GM21529 (cell line): ENCODE measurements around the gene PANX1.

Experiments
- ATAC-seq: cut with Tn5 transposase; IDR thresholded peaks from one replicate; pipeline ENCODE4 v1.9.1; 2021; ENCODE audit not compliant: unreplicated experiment

PANX1 gene

DNA sequence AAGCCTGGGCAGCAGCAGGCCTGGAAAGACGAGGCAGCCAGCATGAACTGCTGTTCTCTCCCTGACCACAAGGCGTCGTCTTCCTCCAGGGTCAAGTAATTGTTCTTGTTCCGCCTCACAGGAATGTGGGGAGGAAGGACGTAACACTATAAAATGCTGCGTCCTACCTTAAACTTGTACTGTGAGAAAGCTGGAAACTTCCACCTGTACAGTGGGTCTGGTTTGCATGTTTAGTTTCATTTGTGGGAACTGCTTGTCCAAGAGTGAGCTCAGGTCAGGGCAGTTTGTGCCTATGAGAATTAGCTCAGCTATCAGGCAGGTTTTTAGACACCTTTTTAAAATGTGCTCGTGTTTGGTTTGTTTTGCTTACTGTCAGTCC lies 55.2 kb downstream of the PANX1 start:
- ATAC-seq, result peak; percentile 81

DNA sequence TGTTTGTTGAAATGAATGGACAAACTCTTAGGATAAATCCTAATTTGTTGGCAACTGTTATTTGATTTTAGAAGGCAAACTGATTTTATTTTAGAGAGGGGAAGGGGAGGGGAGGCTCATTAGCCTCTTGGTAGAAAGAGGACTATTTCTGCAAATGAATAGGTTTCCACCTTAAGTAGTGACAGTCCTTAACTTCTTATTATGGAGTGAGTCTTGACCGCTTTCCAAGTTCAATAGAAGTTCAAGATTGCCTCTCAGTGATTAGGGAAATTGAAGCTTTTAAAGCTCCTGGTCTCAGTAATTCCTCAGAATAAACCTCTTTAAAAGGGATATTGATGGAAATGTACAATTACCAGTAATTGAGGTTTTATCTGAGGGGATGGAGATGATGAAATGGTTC lies 55.7 kb downstream of the PANX1 start:
- no peak for ATAC-seq

- no peak for ATAC-seq
These were observed 56.2 kb downstream of the PANX1 start for GRCh38 chr11:94184846-94185245.

- ATAC-seq, result no peak
These were observed 56.9 kb downstream of the PANX1 start for GRCh38 chr11:94185416-94186084.

DNA sequence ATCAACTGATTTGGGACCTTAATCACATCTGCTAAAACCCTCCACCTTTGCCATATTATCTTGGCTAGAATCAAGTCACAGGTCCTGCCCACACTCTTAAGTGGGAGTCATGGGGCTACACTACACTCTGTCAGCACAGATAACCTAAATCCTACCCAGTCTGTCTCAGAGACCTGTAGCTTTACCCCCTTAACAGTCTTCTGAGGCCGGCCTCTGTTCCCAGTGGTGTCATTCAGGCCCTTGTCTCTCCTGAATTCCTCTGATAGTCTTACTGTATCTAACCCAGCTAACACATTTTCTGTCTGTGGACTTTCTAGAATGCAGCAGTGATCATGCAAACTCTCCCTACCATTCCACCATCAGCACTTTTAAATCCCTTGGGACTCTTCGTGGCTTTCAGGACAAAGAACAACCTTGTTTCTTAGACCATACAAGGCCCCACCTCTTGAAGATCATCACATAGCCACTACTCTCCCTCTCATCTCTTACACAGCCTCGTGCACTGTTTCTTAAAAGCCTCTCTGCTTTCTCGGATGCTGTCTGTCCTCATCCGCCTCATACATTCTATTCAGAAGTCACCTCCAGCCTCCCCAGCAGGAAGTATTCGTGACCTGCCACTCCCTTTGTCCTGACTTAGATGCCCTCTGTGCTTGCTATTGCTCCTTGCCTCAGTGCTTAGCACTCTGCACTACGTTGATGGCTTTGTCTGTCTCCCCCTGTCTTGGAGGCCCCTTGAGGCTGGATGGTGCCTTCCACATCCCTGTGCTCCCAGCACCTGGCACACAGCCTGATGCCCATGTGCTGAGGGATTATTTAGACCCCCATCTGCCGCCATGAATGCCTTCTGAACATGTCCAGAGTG lies 57.9 kb downstream of the PANX1 start:
- ATAC-seq, result no peak

DNA sequence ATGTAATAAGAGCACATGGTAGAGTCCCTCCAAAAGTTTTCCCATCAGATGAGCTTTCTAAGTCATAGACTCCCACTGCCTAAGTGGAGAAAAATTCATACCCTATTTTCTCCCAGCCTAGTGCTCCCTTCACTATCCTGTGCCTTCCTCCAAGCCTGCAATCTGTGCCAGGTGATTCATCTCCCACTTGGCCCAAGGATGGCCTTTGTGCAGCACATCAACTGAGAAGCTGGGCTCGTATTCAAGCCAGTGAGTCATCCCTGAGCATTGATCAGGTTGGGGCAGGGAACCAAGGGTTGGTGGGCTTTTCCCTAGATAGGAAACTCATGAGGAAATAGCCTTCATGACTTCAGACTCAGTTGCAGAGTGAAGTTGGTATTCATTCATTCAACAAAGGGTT lies 64.6 kb downstream of the PANX1 start:
- no peak for ATAC-seq

DNA sequence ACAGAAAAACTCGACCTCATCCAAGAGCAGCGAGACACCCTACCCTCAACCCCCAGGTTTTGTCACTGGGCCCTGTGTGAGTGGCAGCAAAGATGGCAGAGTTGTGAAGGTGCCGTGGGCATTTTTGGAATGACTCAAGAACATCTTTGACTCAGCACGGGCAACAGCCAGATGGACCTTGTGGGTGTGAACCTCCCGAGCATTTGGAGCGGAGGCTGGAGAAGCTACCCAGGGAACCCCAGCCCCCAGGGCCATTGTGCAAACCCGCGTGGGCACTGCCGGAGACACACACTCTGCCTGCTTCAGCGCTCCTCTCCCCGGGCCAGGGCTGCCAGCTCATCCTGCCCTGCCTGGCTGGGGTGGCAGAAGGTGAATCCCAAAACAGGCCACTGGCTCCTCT lies 66.1 kb downstream of the PANX1 start:
- no peak for ATAC-seq

GRCh38 chr11:94196363-94196762 lies 67.7 kb downstream of the PANX1 start:
- ATAC-seq, result no peak

DNA sequence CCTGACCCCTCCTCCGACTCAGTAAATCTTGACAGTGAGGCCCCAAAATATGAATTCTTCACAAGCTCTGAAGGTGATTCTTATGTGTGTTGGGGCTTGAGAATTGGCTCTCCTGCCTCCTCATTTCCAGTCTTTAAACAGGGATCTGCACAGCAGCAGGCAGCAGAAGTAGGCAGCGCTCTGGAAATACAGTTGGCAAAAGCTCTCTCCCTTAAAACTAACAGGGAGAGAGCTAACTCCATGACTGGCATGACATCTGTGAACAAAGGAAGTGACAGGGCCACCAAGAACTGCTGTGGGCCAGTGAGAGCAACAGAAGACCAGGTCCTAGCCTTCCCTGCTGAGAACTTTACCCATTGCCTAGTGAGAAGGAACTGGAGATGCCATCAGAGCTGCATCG lies 70.1 kb downstream of the PANX1 start:
- ATAC-seq, result no peak

DNA sequence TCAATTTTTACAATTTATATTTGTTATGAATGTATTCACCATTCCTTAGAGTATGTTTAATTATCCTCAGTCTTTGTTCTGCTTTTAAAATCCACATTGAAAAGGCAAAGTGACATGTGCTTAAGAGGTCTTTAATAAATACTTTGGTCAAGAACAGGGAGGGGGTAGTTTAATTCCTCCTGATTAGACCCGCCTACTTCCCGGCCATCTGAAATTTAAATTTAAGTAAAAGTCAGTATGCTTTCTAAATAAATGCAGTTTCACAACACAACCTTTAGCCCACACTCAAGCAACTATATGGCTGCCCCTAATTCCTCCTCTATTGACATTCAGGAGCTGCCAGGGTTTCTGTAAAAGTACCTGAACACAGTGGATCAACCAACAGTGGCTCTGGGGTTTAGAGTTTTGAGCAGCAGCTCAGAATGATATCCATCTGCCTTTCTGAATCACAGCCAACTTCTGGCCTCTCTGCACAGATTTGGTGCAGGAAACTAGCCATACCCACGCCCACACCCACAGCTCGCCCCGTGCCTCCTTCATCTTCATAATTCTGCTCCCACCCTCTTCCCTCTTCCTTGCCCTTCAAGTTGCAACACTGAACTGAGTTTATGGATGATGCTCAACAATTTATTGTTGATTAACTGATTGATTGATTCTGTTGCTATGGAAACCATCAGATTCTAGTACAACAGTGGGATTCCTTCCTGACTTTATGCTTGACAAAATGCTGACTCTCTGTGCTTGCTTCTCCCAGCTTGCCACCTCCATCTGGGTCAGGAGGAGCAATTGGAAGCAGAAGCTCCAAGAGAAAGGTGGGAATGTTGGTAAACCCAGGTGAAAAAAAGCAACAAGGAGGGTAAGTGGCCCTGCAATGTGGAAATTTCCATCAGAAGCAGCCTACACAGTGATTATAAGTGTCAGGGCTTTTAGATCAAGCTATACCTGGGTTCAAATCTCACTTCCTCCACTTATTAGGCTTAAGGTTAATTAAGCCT lies 70.8 kb downstream of the PANX1 start:
- no peak for ATAC-seq

- no peak for ATAC-seq
These were observed 72.4 kb downstream of the PANX1 start for GRCh38 chr11:94201004-94201465.

DNA sequence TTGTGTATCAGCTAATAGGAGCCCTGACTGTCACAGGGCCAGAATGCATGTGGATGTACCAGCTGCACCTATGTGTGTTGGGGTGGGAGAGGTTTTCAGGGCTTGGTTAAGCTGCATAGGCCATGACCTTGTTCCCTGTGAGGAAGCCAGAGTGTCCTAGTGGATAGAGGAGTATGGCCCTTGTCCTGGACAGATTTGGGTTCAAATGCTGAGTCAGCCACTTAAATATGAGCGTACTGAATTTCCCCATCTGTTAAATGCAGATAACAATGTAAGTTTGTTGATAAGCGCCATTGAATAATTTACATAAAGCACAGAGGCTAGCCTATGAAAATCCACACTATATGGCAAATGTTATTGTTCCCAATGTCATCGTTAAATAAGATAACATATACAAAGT lies 74.4 kb downstream of the PANX1 start:
- ATAC-seq, result no peak

DNA sequence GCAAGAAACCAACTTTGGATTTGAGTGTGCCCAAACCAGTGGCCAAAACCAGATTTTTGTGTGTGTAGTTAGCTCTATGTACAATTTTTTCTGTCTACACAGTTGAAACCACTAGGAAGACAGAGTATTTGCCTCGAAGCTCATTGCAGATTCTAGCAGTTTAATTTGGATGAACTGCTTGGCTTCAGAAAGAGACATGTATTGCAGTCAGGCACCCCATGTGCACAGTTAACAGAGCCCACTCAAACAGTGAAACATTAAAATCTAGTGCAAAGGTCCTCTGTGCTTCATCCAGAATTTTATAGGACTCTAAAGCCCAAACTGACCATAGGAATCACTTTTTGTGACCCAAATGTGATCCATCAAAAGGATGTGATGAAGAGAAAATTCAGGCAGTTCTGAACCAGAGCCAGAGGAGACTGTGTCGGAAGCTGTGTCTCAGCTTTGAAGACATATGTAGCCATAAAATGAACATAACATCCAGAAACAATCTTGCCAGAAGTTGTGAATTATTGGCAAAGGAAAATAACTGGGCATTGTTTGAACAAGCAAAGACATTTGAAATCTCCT lies 82.7 kb downstream of the PANX1 start:
- ATAC-seq, result no peak

DNA sequence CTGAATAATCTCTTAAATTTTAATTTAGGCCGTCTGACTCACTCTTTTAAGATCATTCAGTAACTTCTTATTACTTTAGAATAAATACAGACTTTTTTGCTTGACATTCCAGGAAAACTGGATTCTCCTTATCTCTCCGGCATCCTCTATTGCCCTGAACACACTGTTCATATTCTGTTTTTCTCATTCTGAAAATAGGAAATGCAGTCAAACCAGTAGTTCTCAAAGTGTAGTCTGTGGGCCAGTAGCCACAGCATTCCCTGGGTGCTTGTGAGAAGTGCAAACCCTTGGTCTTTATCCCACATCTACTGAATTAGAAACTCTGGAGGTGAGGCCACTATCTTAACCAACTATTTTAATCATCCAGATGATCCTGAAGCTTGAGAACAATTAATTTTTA lies 84.3 kb downstream of the PANX1 start:
- ATAC-seq, result no peak

GRCh38 chr11:94217705-94218104 lies 89.1 kb downstream of the PANX1 start:
- ATAC-seq, result no peak

DNA sequence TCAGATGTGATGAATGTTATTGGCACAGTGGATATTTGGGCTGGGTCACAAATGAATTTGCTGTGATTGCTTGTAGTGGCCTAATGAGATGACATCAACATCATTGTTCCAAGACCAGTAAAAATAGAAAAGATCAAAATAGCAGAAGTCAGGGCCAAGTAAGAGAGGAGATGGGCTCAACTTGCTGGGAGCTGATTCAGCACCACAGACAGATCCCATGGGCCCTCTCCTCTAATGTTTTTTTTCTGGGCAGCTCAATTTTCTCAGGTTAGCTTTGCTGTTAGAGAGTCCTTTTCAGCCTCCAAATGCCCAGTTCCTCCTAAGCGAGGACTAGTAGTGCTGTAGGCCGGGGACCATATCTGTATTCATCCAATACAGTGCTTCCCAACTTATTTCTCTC lies 89.7 kb downstream of the PANX1 start:
- no peak for ATAC-seq

GRCh38 chr11:94219771-94220170 lies 91.1 kb downstream of the PANX1 start:
- ATAC-seq, result no peak

GRCh38 chr11:94224078-94224477 lies 95.4 kb downstream of the PANX1 start:
- no peak for ATAC-seq
